ENCODE data around the gene TRAF7.
"Not testable (repeated sequence)": the region's sequence is repeated elsewhere in the genome, so short reads cannot be mapped to it uniquely, and the experiment has no call there.

TRAF7 gene

DNA sequence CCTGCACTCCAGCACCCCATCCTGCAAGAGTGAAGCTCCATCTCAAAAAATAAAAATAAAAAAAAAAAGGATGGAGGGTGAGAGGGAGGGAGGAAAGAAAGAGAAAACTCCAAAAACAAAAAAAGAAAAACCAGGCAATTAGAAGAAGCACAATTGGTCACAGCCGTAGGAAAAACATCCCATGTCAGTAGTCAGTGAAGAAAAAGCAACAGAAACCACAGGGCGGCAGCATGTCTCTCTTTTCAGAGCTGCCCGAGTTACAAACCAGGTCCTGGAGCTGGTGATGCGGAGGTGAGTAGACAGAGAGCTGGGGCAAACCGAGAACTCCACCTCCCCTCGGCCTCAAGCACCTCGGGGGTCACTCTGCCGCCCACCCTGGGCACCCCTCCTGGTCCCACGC, 34.3 kb upstream of the TRAF7 start:
- H2AFZ ChIP-seq; H3K4me1 ChIP-seq; H3K27me3 ChIP-seq (ENCODE audit: control insufficient read depth, insufficient read depth, low read length); H3K4me3 ChIP-seq (ENCODE audit: low read depth, low read length); H3K9ac ChIP-seq; H3K4me2 ChIP-seq (ENCODE audit: low read length); H3K36me3 ChIP-seq (ENCODE audit: control insufficient read depth, insufficient read depth, low read length); H3K9me3 ChIP-seq (ENCODE audit: control insufficient read depth, low read length); H3K27ac ChIP-seq: not testable (repeated sequence)
- H3K79me2 ChIP-seq = peaks cover 20% of the 10 kb centered on the region
- peak; percentile 16 for TF ChIP-seq CTCF (IDR thresholded peaks at IDR 0.05)

DNA sequence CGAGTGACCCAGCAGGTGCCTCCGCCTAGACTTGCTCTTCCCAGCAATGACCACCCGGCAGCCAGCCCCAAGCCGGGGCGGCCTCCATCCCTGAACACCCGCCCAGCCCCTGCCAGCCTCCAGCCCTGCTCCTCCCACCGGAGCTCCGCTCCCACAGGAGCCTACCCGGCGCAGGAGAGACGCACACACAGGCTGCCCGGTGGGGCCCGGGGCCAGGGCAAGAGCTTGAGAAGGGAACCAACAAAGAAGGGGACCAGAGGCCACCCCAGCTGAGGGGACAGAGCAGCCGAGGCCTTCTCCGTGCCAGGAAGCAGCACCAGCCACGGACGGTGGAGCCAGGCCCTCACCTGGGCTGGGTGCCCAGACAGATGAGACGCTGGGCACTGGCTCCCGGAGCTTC, 33.7 kb upstream of the TRAF7 start:
- Histone ChIP-seq H3K27ac (no peak overlapping the region), H3K9ac (no peak overlapping the region), H3K4me3 (ENCODE audit: low read depth, low read length) (no peak overlapping the region), H3K36me3 (ENCODE audit: control insufficient read depth, insufficient read depth, low read length) (no peaks in the 10 kb centered on the region), H2AFZ (no peak overlapping the region), H3K4me1 (no peaks in the 10 kb centered on the region), H3K27me3 (ENCODE audit: control insufficient read depth, insufficient read depth, low read length) (no peaks in the 10 kb centered on the region), H3K79me2 (peaks cover 25% of the 10 kb centered on the region), H3K4me2 (ENCODE audit: low read length) (no peak overlapping the region), H3K9me3 (ENCODE audit: control insufficient read depth, low read length) (no peaks in the 10 kb centered on the region)
- TF ChIP-seq CTCF (IDR thresholded peaks at IDR 0.05) = no peak

DNA sequence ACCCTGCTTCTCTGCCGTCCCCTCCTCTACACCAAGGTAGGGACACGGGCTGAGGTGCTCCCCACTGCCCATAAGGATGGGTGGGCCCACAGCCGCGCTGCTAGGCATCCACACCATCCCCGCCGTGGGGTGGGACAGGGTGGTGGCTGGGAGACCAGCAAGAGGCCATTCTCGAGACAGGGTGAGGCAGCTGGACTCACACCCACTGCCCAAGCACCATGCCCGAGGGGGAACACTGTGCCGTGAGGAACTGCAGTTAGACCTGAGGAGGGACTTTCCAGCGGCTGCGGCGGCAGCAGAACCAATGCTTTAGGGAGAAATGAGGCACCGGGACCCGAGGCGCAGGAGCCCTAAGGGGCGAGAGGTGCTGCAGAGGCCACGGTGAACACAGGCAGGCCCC, 33.2 kb upstream of the TRAF7 start:
- H3K4me2 ChIP-seq (ENCODE audit: low read length) = no peak overlapping the region
- no peak overlapping the region for H3K27ac ChIP-seq
- H3K27me3 ChIP-seq (ENCODE audit: control insufficient read depth, insufficient read depth, low read length) = no peaks in the 10 kb centered on the region
- TF ChIP-seq CTCF (IDR thresholded peaks at IDR 0.05) = no peak
- H3K79me2 ChIP-seq = peaks cover 30% of the 10 kb centered on the region
- no peak overlapping the region for H2AFZ ChIP-seq
- H3K4me3 ChIP-seq (ENCODE audit: low read depth, low read length) = no peak overlapping the region
- no peaks in the 10 kb centered on the region for H3K36me3 ChIP-seq (ENCODE audit: control insufficient read depth, insufficient read depth, low read length)
- H3K4me1 ChIP-seq = no peaks in the 10 kb centered on the region
- no peak overlapping the region for H3K9ac ChIP-seq
- H3K9me3 ChIP-seq (ENCODE audit: control insufficient read depth, low read length) = no peaks in the 10 kb centered on the region

- H3K9ac ChIP-seq; H2AFZ ChIP-seq; H3K36me3 ChIP-seq (ENCODE audit: control insufficient read depth, insufficient read depth, low read length); H3K9me3 ChIP-seq (ENCODE audit: control insufficient read depth, low read length); H3K27me3 ChIP-seq (ENCODE audit: control insufficient read depth, insufficient read depth, low read length); H3K4me2 ChIP-seq (ENCODE audit: low read length); H3K27ac ChIP-seq; H3K4me1 ChIP-seq; H3K4me3 ChIP-seq (ENCODE audit: low read depth, low read length): not testable (repeated sequence)
- peaks cover 30% of the 10 kb centered on the region for H3K79me2 ChIP-seq
These were observed 32.5 kb upstream of the TRAF7 start for GRCh38 chr16:2122934-2123683.

GRCh38 chr16:2123706-2124376, 31.7 kb upstream of the TRAF7 start:
- not testable (repeated sequence) for H3K27me3 ChIP-seq (ENCODE audit: control insufficient read depth, insufficient read depth, low read length); H3K9me3 ChIP-seq (ENCODE audit: control insufficient read depth, low read length); H3K27ac ChIP-seq; H3K4me3 ChIP-seq (ENCODE audit: low read depth, low read length); H3K4me1 ChIP-seq; H3K9ac ChIP-seq; H3K4me2 ChIP-seq (ENCODE audit: low read length); H2AFZ ChIP-seq; H3K36me3 ChIP-seq (ENCODE audit: control insufficient read depth, insufficient read depth, low read length)
- peaks cover 34% of the 10 kb centered on the region for H3K79me2 ChIP-seq

DNA sequence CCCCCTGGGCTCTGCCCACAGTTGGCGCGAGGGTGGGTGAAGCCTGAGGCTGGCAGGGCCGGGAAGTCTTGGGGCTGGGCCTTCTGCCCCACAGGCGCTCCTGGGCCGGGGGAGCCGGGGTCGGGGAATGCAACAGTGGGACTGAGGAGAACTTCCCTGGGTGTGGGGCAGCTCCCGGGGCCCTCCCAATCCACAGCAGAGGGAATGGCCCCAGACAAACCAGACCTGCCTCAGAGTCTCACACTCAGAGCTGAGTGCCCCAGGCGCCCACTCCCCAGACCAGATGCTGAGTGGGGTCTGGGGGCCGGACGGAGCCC, 31.2 kb upstream of the TRAF7 start:
- peak overlapping the region; percentile 64 for H3K27ac ChIP-seq

DNA sequence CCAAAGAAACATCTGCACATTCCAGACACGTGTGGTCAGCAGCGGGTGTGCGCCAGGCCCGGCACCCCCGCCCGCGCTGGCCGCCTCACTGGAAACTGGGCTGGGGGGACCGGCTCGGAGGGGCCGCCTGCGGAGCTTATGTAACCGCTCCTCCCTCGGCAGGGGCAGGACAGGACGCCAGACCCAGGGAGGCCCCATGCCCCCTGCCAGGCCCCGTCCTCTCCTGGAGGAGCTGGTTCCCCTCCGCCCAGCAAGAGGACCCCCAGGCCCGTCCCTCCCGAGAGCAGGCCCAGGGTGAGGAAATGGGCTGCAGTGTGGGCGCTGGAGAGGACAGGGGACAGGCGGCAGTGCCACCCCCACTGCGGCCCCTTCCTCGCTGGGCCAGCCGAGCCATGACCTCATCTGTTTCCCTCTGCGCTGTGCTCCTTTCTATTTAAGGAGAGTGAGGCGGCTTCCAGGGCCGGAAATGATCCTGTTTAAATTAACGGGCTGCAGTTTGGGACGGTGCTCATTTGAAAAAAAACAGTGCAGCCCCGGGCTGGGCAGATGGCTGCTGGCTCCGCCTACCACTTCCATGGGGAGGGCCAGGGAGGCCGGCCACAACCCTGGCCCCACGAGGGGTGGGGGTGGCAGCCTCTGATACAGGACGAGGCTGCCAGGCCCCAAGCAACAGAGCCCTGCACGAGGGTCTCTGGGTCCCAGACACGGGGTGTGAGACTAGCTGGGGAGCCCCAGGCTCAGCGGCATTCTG, 30.7 kb upstream of the TRAF7 start:
- not testable (repeated sequence) for H3K4me1 ChIP-seq; H2AFZ ChIP-seq; H3K4me3 ChIP-seq (ENCODE audit: low read depth, low read length); H3K9ac ChIP-seq; H3K36me3 ChIP-seq (ENCODE audit: control insufficient read depth, insufficient read depth, low read length); H3K9me3 ChIP-seq (ENCODE audit: control insufficient read depth, low read length); H3K27me3 ChIP-seq (ENCODE audit: control insufficient read depth, insufficient read depth, low read length); H3K4me2 ChIP-seq (ENCODE audit: low read length)
- Histone ChIP-seq H3K27ac (peak overlapping the region; percentile 64), H3K79me2 (peaks cover 35% of the 10 kb centered on the region)

More for the DNA sequence above, 31.2 kb upstream of the TRAF7 start:
- H3K4me1 ChIP-seq; H3K9me3 ChIP-seq (ENCODE audit: control insufficient read depth, low read length); H3K4me3 ChIP-seq (ENCODE audit: low read depth, low read length); H3K9ac ChIP-seq; H3K4me2 ChIP-seq (ENCODE audit: low read length); H3K27me3 ChIP-seq (ENCODE audit: control insufficient read depth, insufficient read depth, low read length); H2AFZ ChIP-seq; H3K36me3 ChIP-seq (ENCODE audit: control insufficient read depth, insufficient read depth, low read length): not testable (repeated sequence)
- H3K79me2 ChIP-seq = peaks cover 35% of the 10 kb centered on the region

DNA sequence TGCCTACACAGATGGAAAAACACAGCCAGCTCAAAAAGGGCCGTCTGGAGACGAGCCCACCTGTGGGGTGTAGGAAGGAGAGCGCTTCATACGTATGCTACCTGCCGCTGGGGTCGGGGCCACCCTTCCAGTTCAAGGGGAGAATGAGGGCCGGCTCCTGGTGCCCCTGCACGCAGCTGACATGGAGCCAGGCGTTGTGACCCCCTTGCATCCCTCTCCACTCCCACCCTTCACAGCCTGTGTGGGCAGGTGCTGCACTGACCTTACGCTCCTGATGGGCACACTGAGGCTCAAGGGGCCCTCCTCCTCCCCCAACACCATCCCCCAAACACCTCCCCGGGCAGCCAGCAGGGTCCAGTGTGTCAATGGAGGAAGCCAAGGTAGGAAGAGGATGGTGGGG, 30.0 kb upstream of the TRAF7 start:
- H2AFZ ChIP-seq; H3K36me3 ChIP-seq (ENCODE audit: control insufficient read depth, insufficient read depth, low read length); H3K27me3 ChIP-seq (ENCODE audit: control insufficient read depth, insufficient read depth, low read length); H3K9ac ChIP-seq; H3K4me2 ChIP-seq (ENCODE audit: low read length); H3K9me3 ChIP-seq (ENCODE audit: control insufficient read depth, low read length); H3K4me3 ChIP-seq (ENCODE audit: low read depth, low read length); H3K4me1 ChIP-seq: not testable (repeated sequence)
- H3K79me2 ChIP-seq = peaks cover 40% of the 10 kb centered on the region
- peak overlapping the region; percentile 64 for H3K27ac ChIP-seq
